GM23338 (cell line): ENCODE measurements around the gene MPHOSPH6. TPM values are rescaled to one million over a fixed set of nuclear protein-coding genes. Genes with fewer than 3 reads are reported as not detected.

Experiments
- ATAC-seq: fragments of 200-7000 bp; cut with Tn5 transposase; 3 replicates; pipeline ENCODE4 v1.9.1; 2020
- DNase-seq: peaks from one replicate; pipeline ENCODE4 v3.0.0-alpha.2; 2015; ENCODE audit warnings: low spot score
- H2AFZ ChIP-seq: fragments of 200-600 bp; sonication (generic); 2 replicates; pipeline ENCODE4 v1.8.0; 2016; ENCODE audit warnings: antibody characterized with exemption, mild to moderate bottlenecking, moderate library complexity
- H3F3A ChIP-seq: fragments of 200-600 bp; sonication (generic); replicated peaks from 2 replicates; pipeline ENCODE4 v1.8.0; 2017; ENCODE audit warnings: antibody characterized with exemption, mixed run types, low read depth
- H3K27ac ChIP-seq: fragments of 200-600 bp; sonication (generic); 2 replicates; pipeline ENCODE4 v1.6.1; 2016; ENCODE audit warnings: low read depth
- H3K27me3 ChIP-seq: fragments of 200-600 bp; sonication (generic); 2 replicates; pipeline ENCODE4 v1.8.0; 2016; ENCODE audit warnings: mild to moderate bottlenecking, mixed run types, moderate library complexity; ENCODE audit not compliant: insufficient read depth
- H3K36me3 ChIP-seq: fragments of 200-600 bp; sonication (generic); 2 replicates; pipeline ENCODE4 v1.8.0; 2016; ENCODE audit warnings: mild to moderate bottlenecking; ENCODE audit not compliant: insufficient read depth
- H3K4me1 ChIP-seq: fragments of 200-600 bp; sonication (generic); 2 replicates; pipeline ENCODE4 v1.8.0; 2016; ENCODE audit warnings: mild to moderate bottlenecking, moderate library complexity; ENCODE audit not compliant: insufficient read depth
- H3K4me2 ChIP-seq: fragments of 200-600 bp; sonication (generic); 2 replicates; pipeline ENCODE4 v1.7.1; 2017; ENCODE audit warnings: mixed run types
- H3K4me3 ChIP-seq: fragments of 200-600 bp; sonication (generic); 2 replicates; pipeline ENCODE4 v1.6.1; 2016; ENCODE audit warnings: mixed run types
- H3K79me2 ChIP-seq: fragments of 200-600 bp; sonication (generic); replicated peaks from 2 replicates; pipeline ENCODE4 v1.8.0; 2017; ENCODE audit warnings: mild to moderate bottlenecking; ENCODE audit not compliant: insufficient read depth
- H3K9me2 ChIP-seq: fragments of 200-600 bp; sonication (generic); 2 replicates; pipeline ENCODE4 v1.8.0; 2017; ENCODE audit not compliant: insufficient read depth
- H4K20me1 ChIP-seq: fragments of 200-600 bp; sonication (generic); replicated peaks from 2 replicates; pipeline ENCODE4 v1.8.0; 2017; ENCODE audit warnings: mild to moderate bottlenecking; ENCODE audit not compliant: insufficient read depth
- H3K27ac Mint-ChIP-seq: 2 replicates; pipeline ENCODE4 v1.8.0; 2020; ENCODE audit warnings: inconsistent platforms, mild to moderate bottlenecking, moderate library complexity, mixed read lengths
- H3K27me3 Mint-ChIP-seq: 3 replicates; pipeline ENCODE4 v1.8.0; 2022; ENCODE audit warnings: low read depth, mild to moderate bottlenecking, moderate library complexity, mixed read lengths, inconsistent platforms; ENCODE audit not compliant: insufficient read depth, poor library complexity
- H3K36me3 Mint-ChIP-seq: 3 replicates; pipeline ENCODE4 v1.8.0; 2021; ENCODE audit warnings: low read depth, mild to moderate bottlenecking, inconsistent platforms, moderate library complexity, mixed read lengths
- H3K4me1 Mint-ChIP-seq: 3 replicates; pipeline ENCODE4 v1.8.0; 2020; ENCODE audit warnings: mild to moderate bottlenecking, inconsistent platforms, mixed read lengths
- H3K4me3 Mint-ChIP-seq: 3 replicates; pipeline ENCODE4 v1.8.0; 2021; ENCODE audit warnings: moderate library complexity, mild to moderate bottlenecking, inconsistent platforms, mixed read lengths
- H3K9me3 Mint-ChIP-seq: 3 replicates; pipeline ENCODE4 v1.8.0; 2020; ENCODE audit warnings: moderate library complexity, mild to moderate bottlenecking, inconsistent platforms, mixed read lengths
- CREB1 ChIP-seq: fragments of 250-450 bp; sonication (Bioruptor Pico); IDR thresholded peaks from 2 replicates; pipeline ENCODE4 v1.5.0; 2020; ENCODE audit warnings: low read depth, mild to moderate bottlenecking, moderate library complexity
- EZH2 ChIP-seq: fragments of 200-600 bp; sonication (generic); IDR thresholded peaks from one replicate; pipeline ENCODE4 v1.8.0; 2017; ENCODE audit warnings: antibody characterized with exemption, mild to moderate bottlenecking, low read depth; ENCODE audit not compliant: unreplicated experiment
- JUNB ChIP-seq: IDR thresholded peaks from one replicate; pipeline ENCODE4 v1.6.1; 2016; ENCODE audit warnings: antibody characterized with exemption; ENCODE audit not compliant: unreplicated experiment
- NANOG ChIP-seq: IDR thresholded peaks from 2 replicates; pipeline ENCODE4 v1.6.1; 2016; ENCODE audit warnings: antibody characterized with exemption, borderline replicate concordance
- POLR2AphosphoS5 ChIP-seq: IDR thresholded peaks from 2 replicates; pipeline ENCODE4 v1.6.1; 2016; ENCODE audit warnings: antibody characterized with exemption, low read depth
- STAT1 ChIP-seq: IDR thresholded peaks from one replicate; pipeline ENCODE4 v1.6.1; 2016; ENCODE audit warnings: antibody characterized with exemption; ENCODE audit not compliant: unreplicated experiment
- ZNF114 ChIP-seq: fragments of 250-450 bp; sonication (Bioruptor Pico); IDR thresholded peaks from 2 replicates; pipeline ENCODE4 v1.5.0; 2020; ENCODE audit warnings: mild to moderate bottlenecking, moderate library complexity
- ZNF331 ChIP-seq: fragments of 250-450 bp; sonication (Bioruptor Pico); IDR thresholded peaks from 2 replicates; pipeline ENCODE4 v1.5.0; 2020; ENCODE audit warnings: low read depth, mild to moderate bottlenecking, moderate library complexity
- polyA plus RNA-seq: library from polyadenylated mRNA; unstranded; fragments of >200 nt; fragmentation: Nextera tagmentation; extraction: Ambion mirVana; gene quantifications from 2 replicates; pipeline ENCODE4 v1.2.1, GENCODE V29; 2016
- total RNA-seq: library from RNA; depleted of rRNA; stranded (reverse); fragments of >200 nt; shearing (Covaris generic); gene quantifications from 2 replicates; pipeline ENCODE4 v1.2.3, GENCODE V29; 2014
- TF ChIP-seq, protein P1 (sequence below): IDR thresholded peaks from 2 replicates; pipeline ENCODE4 v1.6.1; 2016; ENCODE audit warnings: antibody characterized with exemption
- TF ChIP-seq, protein P2 (sequence below): IDR thresholded peaks from one replicate; pipeline ENCODE4 v1.6.1; 2018; ENCODE audit warnings: antibody characterized with exemption; ENCODE audit not compliant: unreplicated experiment
- TF ChIP-seq, protein P3 (sequence below), 2 experiments: fragments of 200-600 bp in 1 of 2; sonication (generic) in 1 of 2; conservative IDR thresholded peaks; 2 replicates each; pipeline versions ENCODE4 v1.5.1 to v1.6.1; 2016 to 2017; ENCODE audit warnings: antibody characterized with exemption in 2 of 2, low read depth in 2 of 2, mild to moderate bottlenecking in 2 of 2, moderate library complexity in 1 of 2

Gene MPHOSPH6
- total and polyA plus RNA-seq, 2 experiments from 2014 or later, result 40.8 to 94.7 TPM

DNA sequence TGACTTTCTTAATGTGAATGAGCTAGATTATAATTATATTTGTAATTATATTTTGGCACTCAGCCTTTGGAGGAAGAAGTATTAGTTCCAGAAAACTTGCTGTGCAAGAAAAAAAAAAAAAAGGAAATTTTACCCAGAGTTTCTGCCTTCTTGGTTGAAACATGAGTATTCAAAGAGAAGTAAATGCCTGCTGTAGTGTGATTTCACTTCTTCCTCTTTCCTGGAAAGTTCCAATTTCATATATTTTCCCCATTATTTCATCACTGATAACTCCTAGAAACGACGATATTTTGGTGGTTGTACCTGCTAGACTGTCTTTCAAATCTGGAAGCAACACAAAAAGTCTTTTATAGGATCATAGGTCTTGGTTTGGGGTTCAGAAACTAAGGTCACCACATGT is 20.4 kb upstream of the MPHOSPH6 start:
- no peaks in the 10 kb centered on the region for H3K36me3 Mint-ChIP-seq
- peaks cover 3% of the 10 kb centered on the region for H3K27me3 Mint-ChIP-seq
- no peak overlapping the region for H3K4me3 Mint-ChIP-seq
- no peaks in the 10 kb centered on the region for H3K4me1 ChIP-seq
- H3K4me3 ChIP-seq, result no peak overlapping the region
- H2AFZ ChIP-seq, result no peak overlapping the region
- H3K9me2 ChIP-seq, result no peaks in the 10 kb centered on the region
- no peaks in the 10 kb centered on the region for H3K27me3 ChIP-seq
- no peaks in the 10 kb centered on the region for H3F3A ChIP-seq
- no peak for TF ChIP-seq JUNB
- TF ChIP-seq EZH2, result no peak
- TF ChIP-seq, protein P1, sequence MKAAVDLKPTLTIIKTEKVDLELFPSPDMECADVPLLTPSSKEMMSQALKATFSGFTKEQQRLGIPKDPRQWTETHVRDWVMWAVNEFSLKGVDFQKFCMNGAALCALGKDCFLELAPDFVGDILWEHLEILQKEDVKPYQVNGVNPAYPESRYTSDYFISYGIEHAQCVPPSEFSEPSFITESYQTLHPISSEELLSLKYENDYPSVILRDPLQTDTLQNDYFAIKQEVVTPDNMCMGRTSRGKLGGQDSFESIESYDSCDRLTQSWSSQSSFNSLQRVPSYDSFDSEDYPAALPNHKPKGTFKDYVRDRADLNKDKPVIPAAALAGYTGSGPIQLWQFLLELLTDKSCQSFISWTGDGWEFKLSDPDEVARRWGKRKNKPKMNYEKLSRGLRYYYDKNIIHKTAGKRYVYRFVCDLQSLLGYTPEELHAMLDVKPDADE, result no peak
- TF ChIP-seq ZNF331 (CRISPR knock-in tag), result no peak
- no peak for TF ChIP-seq POLR2AphosphoS5
- TF ChIP-seq CREB1 (CRISPR knock-in tag), result no peak
- no peak for TF ChIP-seq NANOG
- TF ChIP-seq, protein P2, sequence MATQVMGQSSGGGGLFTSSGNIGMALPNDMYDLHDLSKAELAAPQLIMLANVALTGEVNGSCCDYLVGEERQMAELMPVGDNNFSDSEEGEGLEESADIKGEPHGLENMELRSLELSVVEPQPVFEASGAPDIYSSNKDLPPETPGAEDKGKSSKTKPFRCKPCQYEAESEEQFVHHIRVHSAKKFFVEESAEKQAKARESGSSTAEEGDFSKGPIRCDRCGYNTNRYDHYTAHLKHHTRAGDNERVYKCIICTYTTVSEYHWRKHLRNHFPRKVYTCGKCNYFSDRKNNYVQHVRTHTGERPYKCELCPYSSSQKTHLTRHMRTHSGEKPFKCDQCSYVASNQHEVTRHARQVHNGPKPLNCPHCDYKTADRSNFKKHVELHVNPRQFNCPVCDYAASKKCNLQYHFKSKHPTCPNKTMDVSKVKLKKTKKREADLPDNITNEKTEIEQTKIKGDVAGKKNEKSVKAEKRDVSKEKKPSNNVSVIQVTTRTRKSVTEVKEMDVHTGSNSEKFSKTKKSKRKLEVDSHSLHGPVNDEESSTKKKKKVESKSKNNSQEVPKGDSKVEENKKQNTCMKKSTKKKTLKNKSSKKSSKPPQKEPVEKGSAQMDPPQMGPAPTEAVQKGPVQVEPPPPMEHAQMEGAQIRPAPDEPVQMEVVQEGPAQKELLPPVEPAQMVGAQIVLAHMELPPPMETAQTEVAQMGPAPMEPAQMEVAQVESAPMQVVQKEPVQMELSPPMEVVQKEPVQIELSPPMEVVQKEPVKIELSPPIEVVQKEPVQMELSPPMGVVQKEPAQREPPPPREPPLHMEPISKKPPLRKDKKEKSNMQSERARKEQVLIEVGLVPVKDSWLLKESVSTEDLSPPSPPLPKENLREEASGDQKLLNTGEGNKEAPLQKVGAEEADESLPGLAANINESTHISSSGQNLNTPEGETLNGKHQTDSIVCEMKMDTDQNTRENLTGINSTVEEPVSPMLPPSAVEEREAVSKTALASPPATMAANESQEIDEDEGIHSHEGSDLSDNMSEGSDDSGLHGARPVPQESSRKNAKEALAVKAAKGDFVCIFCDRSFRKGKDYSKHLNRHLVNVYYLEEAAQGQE, result no peak
- H3K4me1 Mint-ChIP-seq, result peaks cover 14% of the 10 kb centered on the region; the same call in 2 of the 3 replicates
- no peak overlapping the region for H3K27ac ChIP-seq
- DNase-seq, result no peak
- H3K4me2 ChIP-seq, result no peak overlapping the region
- no peaks in the 10 kb centered on the region for H3K36me3 ChIP-seq
- no peak overlapping the region for H3K27ac Mint-ChIP-seq
- no peaks in the 10 kb centered on the region for H4K20me1 ChIP-seq
- H3K79me2 ChIP-seq, result no peaks in the 10 kb centered on the region
- no peak for ATAC-seq
- no peaks in the 10 kb centered on the region for H3K9me3 Mint-ChIP-seq

DNA sequence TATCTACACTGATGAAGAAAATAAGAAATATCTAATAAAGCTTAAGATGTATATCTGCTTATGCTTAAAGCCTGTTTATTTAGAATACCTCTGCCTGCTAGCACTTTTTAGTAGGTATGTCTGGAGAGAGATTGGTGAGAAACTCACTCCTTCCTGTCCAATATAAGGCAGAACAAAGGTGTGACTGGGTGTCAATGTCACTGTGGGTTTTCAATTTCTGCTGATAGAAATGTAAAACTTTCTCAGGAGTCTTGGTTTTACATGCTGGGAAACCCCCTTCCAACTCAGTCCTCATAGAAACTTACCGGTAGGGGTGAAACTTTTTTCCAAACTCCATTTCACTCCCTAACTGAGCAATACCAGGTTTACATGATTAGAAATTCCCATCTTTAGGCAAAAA is 17.8 kb upstream of the MPHOSPH6 start:
- DNase-seq (no peak), ATAC-seq (no peak)
- Histone ChIP-seq H3K4me2 (no peak overlapping the region), H3K4me1 (no peaks in the 10 kb centered on the region), H3K79me2 (no peaks in the 10 kb centered on the region), H3K4me3 (no peak overlapping the region), H2AFZ (no peak overlapping the region), H3K27me3 (no peaks in the 10 kb centered on the region), H3K27ac (no peak overlapping the region), H3K9me2 (no peaks in the 10 kb centered on the region), H4K20me1 (no peaks in the 10 kb centered on the region), H3K36me3 (no peaks in the 10 kb centered on the region), H3F3A (no peaks in the 10 kb centered on the region)
- H3K27me3 Mint-ChIP-seq, result peaks cover 3% of the 10 kb centered on the region
- peaks cover 14% of the 10 kb centered on the region; the same call in 2 of the 3 replicates for H3K4me1 Mint-ChIP-seq
- no peak overlapping the region for H3K4me3 Mint-ChIP-seq
- H3K27ac Mint-ChIP-seq, result no peak overlapping the region
- no peaks in the 10 kb centered on the region for H3K36me3 Mint-ChIP-seq
- H3K9me3 Mint-ChIP-seq, result no peaks in the 10 kb centered on the region
- TF ChIP-seq EZH2 (no peak), POLR2AphosphoS5 (no peak), NANOG (no peak), STAT1 (no peak), ZNF114 (CRISPR knock-in tag) (no peak), ZNF331 (CRISPR knock-in tag) (no peak)
- TF ChIP-seq, protein P1, result no peak
- TF ChIP-seq, protein P3, sequence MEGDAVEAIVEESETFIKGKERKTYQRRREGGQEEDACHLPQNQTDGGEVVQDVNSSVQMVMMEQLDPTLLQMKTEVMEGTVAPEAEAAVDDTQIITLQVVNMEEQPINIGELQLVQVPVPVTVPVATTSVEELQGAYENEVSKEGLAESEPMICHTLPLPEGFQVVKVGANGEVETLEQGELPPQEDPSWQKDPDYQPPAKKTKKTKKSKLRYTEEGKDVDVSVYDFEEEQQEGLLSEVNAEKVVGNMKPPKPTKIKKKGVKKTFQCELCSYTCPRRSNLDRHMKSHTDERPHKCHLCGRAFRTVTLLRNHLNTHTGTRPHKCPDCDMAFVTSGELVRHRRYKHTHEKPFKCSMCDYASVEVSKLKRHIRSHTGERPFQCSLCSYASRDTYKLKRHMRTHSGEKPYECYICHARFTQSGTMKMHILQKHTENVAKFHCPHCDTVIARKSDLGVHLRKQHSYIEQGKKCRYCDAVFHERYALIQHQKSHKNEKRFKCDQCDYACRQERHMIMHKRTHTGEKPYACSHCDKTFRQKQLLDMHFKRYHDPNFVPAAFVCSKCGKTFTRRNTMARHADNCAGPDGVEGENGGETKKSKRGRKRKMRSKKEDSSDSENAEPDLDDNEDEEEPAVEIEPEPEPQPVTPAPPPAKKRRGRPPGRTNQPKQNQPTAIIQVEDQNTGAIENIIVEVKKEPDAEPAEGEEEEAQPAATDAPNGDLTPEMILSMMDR (conservative IDR thresholded peaks at IDR 0.05; ENCODE audit: low read depth in 2 of 2), result no peak
